GM12878 (cell line): Measurements from ENCODE around the gene PPP2R5A. TPM values are rescaled to one million over a fixed set of nuclear protein-coding genes. Genes with fewer than 3 reads are reported as not detected.
A peak's percentile ranks its signal among the peaks of the same experiment; 100 is the strongest.

ENCODE experiments used
- ATAC-seq: fragments of 200-7000 bp; cut with Tn5 transposase; 3 replicates; pipeline ENCODE4 v1.9.1; 2020; ENCODE audit warnings: mild to moderate bottlenecking, moderate library complexity
- BruUV-seq: library from RNA; stranded (reverse); fragments of 400-500 nt; replicated peaks from 2 replicates; lab custom pipeline; 2021; lab: Mats Ljungman, UMichigan
- CTCF ChIA-PET: fragments of 300-600 bp; sonication (Branson Sonifier 250); formaldehyde crosslinking; extraction: SDS; loops from one replicate; lab custom pipeline; 2021; ENCODE audit warnings: inconsistent platforms; lab: Yijun Ruan, JAX
- POLR2A ChIA-PET: fragments of 350-600 bp; formaldehyde crosslinking; extraction: SDS; loops from one replicate; lab custom pipeline; 2021; ENCODE audit warnings: inconsistent platforms; lab: Charles Lee
- RAD21 ChIA-PET: fragments of 300-600 bp; sonication (Branson Sonifier 250); formaldehyde crosslinking; loops from one replicate; lab custom pipeline; 2023; ENCODE audit warnings: antibody characterized with exemption; ENCODE audit not compliant: unreplicated experiment; lab: Charles Lee
- SMC1A ChIA-PET: fragments of 300-600 bp; sonication (Branson Sonifier 250); formaldehyde crosslinking; loops from one replicate; lab custom pipeline; 2023; ENCODE audit not compliant: unreplicated experiment, uncharacterized antibody; lab: Charles Lee
- DNase-seq: peaks from one replicate; pipeline ENCODE4 v3.0.0-alpha.2; 2011; ENCODE audit warnings: low read depth, low spot score
- FAIRE-seq: peaks from 3 replicates; lab custom pipeline; 2011; peaks lifted over from hg19 to GRCh38; lab: Jason Lieb, UNC
- H2AFZ ChIP-seq: 2 replicates; pipeline ENCODE4 v1.6.0; 2011; ENCODE audit warnings: low read depth, low read length, control low read depth; ENCODE audit not compliant: control insufficient read depth
- H3K27ac ChIP-seq: 2 replicates; pipeline ENCODE4 v1.5.1; 2011; ENCODE audit warnings: control low read depth; ENCODE audit not compliant: control insufficient read depth, insufficient read depth
- H3K27me3 ChIP-seq, 2 experiments: replicated peaks in 1 of 2; 2 replicates each; pipeline versions ENCODE4 v1.6.0 to v1.6.1; 2011; ENCODE audit warnings: low read length in 1 of 2; ENCODE audit not compliant: control insufficient read depth in 2 of 2, insufficient read depth in 2 of 2
- H3K36me3 ChIP-seq, 2 experiments: 2 replicates each; pipeline ENCODE4 v1.5.1; 2011; ENCODE audit warnings: low read length in 1 of 2; ENCODE audit not compliant: control insufficient read depth in 2 of 2, insufficient read depth in 2 of 2
- H3K4me1 ChIP-seq: 2 replicates; pipeline ENCODE4 v1.6.1; 2011; ENCODE audit warnings: mild to moderate bottlenecking, low read length, moderate library complexity, mixed read lengths; ENCODE audit not compliant: control insufficient read depth, insufficient read depth
- H3K4me2 ChIP-seq: 2 replicates; pipeline ENCODE4 v1.6.0; 2011; ENCODE audit warnings: control low read depth; ENCODE audit not compliant: control insufficient read depth, insufficient read depth
- H3K4me3 ChIP-seq: fragments of 200-600 bp; sonication (generic); 2 replicates; pipeline ENCODE4 v1.5.1; 2016
- H3K79me2 ChIP-seq: 2 replicates; pipeline ENCODE4 v1.6.0; 2011; ENCODE audit warnings: low read length; ENCODE audit not compliant: control insufficient read depth, insufficient read depth
- H3K9ac ChIP-seq: 2 replicates; pipeline ENCODE4 v1.8.0; 2011; ENCODE audit warnings: low read length, control low read depth, mixed read lengths; ENCODE audit not compliant: control insufficient read depth, insufficient read depth
- H3K9me3 ChIP-seq: replicated peaks from 3 replicates; pipeline ENCODE4 v1.5.1; 2011; ENCODE audit warnings: mild to moderate bottlenecking, low read length; ENCODE audit not compliant: control insufficient read depth, insufficient read depth
- H4K20me1 ChIP-seq: 2 replicates; pipeline ENCODE4 v1.6.0; 2011; ENCODE audit not compliant: control insufficient read depth, insufficient read depth
- CTCF ChIP-seq, 3 experiments: IDR thresholded peaks in 2 of 3; conservative IDR thresholded peaks in 1 of 3; 2 replicates each; pipeline ENCODE4 v1.5.1; 2011; ENCODE audit warnings: low read depth in 3 of 3, low read length in 3 of 3, mild to moderate bottlenecking in 3 of 3, control low read depth in 2 of 3, moderate library complexity in 2 of 3, inconsistent platforms in 1 of 3, mixed read lengths in 1 of 3; ENCODE audit not compliant: control insufficient read depth in 2 of 3, insufficient read depth in 1 of 3; ENCODE audit errors: extremely low read depth in 1 of 3
- HCFC1 ChIP-seq: fragments of 150-350 bp; IDR thresholded peaks from 2 replicates; pipeline ENCODE4 v1.6.1; 2014; ENCODE audit warnings: low read length
- IKZF1 ChIP-seq: fragments of 450-650 bp; conservative IDR thresholded peaks from 2 replicates; pipeline ENCODE4 v1.6.1; 2017; ENCODE audit warnings: antibody characterized with exemption, mild to moderate bottlenecking
- IKZF2 ChIP-seq, 2 experiments: fragments of 450-650 bp; IDR thresholded peaks; 2 replicates each; pipeline ENCODE4 v1.6.1; 2017; ENCODE audit warnings: mild to moderate bottlenecking in 2 of 2, moderate library complexity in 2 of 2
- IRF4 ChIP-seq: IDR thresholded peaks from 2 replicates; pipeline ENCODE4 v1.6.1; 2011; ENCODE audit warnings: low read depth, low read length
- MEF2B ChIP-seq: fragments of 450-650 bp; IDR thresholded peaks from 2 replicates; pipeline ENCODE4 v1.6.1; 2018; ENCODE audit warnings: mild to moderate bottlenecking, moderate library complexity; ENCODE audit not compliant: partially characterized antibody, poor library complexity, severe bottlenecking
- SMC3 ChIP-seq: IDR thresholded peaks from 2 replicates; pipeline ENCODE4 v1.6.1; 2011; ENCODE audit warnings: low read length, improper control_type of control experiment, borderline replicate concordance
- SP1 ChIP-seq: IDR thresholded peaks from one replicate; pipeline ENCODE4 v1.6.1; 2011; ENCODE audit warnings: low read depth, low read length
- USF2 ChIP-seq: IDR thresholded peaks from 2 replicates; pipeline ENCODE4 v1.6.1; 2011; ENCODE audit warnings: low read depth, low read length, improper control_type of control experiment, borderline replicate concordance
- ZNF384 ChIP-seq: IDR thresholded peaks from 2 replicates; pipeline ENCODE4 v1.6.1; 2012; ENCODE audit warnings: low read depth, mild to moderate bottlenecking, low read length, improper control_type of control experiment, borderline replicate concordance
- WGBS: methylation state at CpG from one replicate; pipeline ENCODE4 v1.1.6; 2016; ENCODE audit warnings: low lambda C conversion rate; ENCODE audit not compliant: insufficient replicate concordance, insufficient coverage; ENCODE audit errors: missing lambda C conversion rate; 5-methylcytosine and 5-hydroxymethylcytosine counted together
- in situ Hi-C: fragments of 300-500 bp; cut with MboI; formaldehyde crosslinking; loops from 9 replicates; pipeline ENCODE4 v1.14.3; 2018; ENCODE audit warnings: mixed read lengths
- intact Hi-C: fragments of 100-400 bp; cut with micrococcal nuclease; formaldehyde crosslinking; loops from one replicate; pipeline ENCODE4 v1.14.2; 2022; ENCODE audit not compliant: unreplicated experiment
- polyA plus RNA-seq, 11 experiments: library from polyadenylated mRNA; depleted of rRNA in 4 of 11; unstranded in 6 of 11; stranded (reverse) in 5 of 11; fragments of >200 nt; fragmentation: Nextera tagmentation in 4 of 11; fragmentation: Illumina TruSeq in 1 of 11; extraction: Ambion mirVana in 4 of 11; extraction: Trizol in 1 of 11; gene quantifications; 1 replicate in 1 of 11; 2 replicates in 10 of 11; pipeline versions ENCODE4 v1.2.1 to v1.2.3, GENCODE V29; 2011 to 2016; ENCODE audit warnings: inconsistent platforms in 2 of 11, missing spikeins in 2 of 11, low read depth in 1 of 11
- total RNA-seq, 4 experiments: library from RNA; depleted of rRNA in 3 of 4; stranded (reverse); fragments of >200 nt in 3 of 4; fragmentation: Illumina TruSeq in 1 of 4; extraction: Trizol in 1 of 4; gene quantifications; 2 replicates each; pipeline versions ENCODE4 v1.2.1 to v1.2.3, GENCODE V29; 2013 to 2021

PPP2R5A gene
- total and polyA plus RNA-seq, 10 of the 15 experiments (the other 5 are each of a cell fraction or from before 2014, with no cell fraction given) = 15.4 to 40.6 (median 32.5) TPM

- DNase-seq (no peak), FAIRE-seq (no peak), ATAC-seq (no peak; the same call in 2 of the 3 replicates)
- SMC1A ChIA-PET = no interaction called here
- POLR2A ChIA-PET = no interaction called here
- Histone ChIP-seq H2AFZ (no peak overlapping the region), H4K20me1 (no peaks in the 10 kb centered on the region), H3K4me2 (no peak overlapping the region), H3K36me3 (peaks cover 0 to 6% of the 10 kb centered on the region in 2 experiments), H3K27ac (no peak overlapping the region), H3K79me2 (no peaks in the 10 kb centered on the region), H3K9ac (no peak overlapping the region), H3K4me1 (no peaks in the 10 kb centered on the region), H3K4me3 (no peak overlapping the region), H3K27me3 (no peaks in the 10 kb centered on the region), H3K9me3 (peaks cover 9% of the 10 kb centered on the region)
- TF ChIP-seq IKZF1 (0 out of 2 replicates have a peak, but pooled peaks have one; percentile 28), ZNF384 (no peak), HCFC1 (no peak), USF2 (no peak), MEF2B (peak; percentile 26), IRF4 (no peak), CTCF (IDR thresholded peaks at IDR 0.05 in 2 of 3, conservative IDR thresholded peaks at IDR 0.05 in 1 of 3; ENCODE audit: control insufficient read depth in 2 of 3, extremely low read depth in 1 of 3, insufficient read depth in 1 of 3, low read depth in 3 of 3, low read length in 3 of 3) (no peak), SP1 (no peak), SMC3 (no peak), IKZF2 (IDR thresholded peaks at IDR 0.05) (0 out of 4 replicates have a peak, but pooled peaks have one; percentile 25 to 43)
- 53% methylated on average over 4 of the region's 4 CpGs for WGBS
- BruUV-seq = no TSS peak
- in situ Hi-C loops (no loop called here), intact Hi-C loops (no loop called here)
- RAD21 ChIA-PET = no interaction called here
- CTCF ChIA-PET = no interaction called here
Measured at GRCh38 chr1:212401042-212401441, 115.8 kb downstream of the PPP2R5A start.
